Testis (tissue), 3 donors: Measurements from ENCODE around the gene TLE3. TPM values are rescaled to one million over a fixed set of nuclear protein-coding genes. Genes with fewer than 3 reads are reported as not detected.

ENCODE experiments used
- DNase-seq: peaks from one replicate; pipeline ENCODE4 v3.0.0-alpha.2; 2019
- H3K27ac ChIP-seq, 2 donors: fragments of 200-600 bp; sonication (generic); one replicate each; pipeline ENCODE4 v1.5.1; 2019
- H3K27me3 ChIP-seq: fragments of 200-600 bp; sonication (generic); one replicate; pipeline ENCODE4 v1.5.1; 2019
- H3K36me3 ChIP-seq: fragments of 200-600 bp; sonication (generic); one replicate; pipeline ENCODE4 v1.5.1; 2017; ENCODE audit warnings: low read depth; ENCODE audit errors: missing control alignments
- H3K4me1 ChIP-seq: fragments of 200-600 bp; sonication (generic); one replicate; pipeline ENCODE4 v1.5.1; 2019
- H3K4me3 ChIP-seq, 2 donors: fragments of 200-600 bp; sonication (generic); one replicate each; pipeline ENCODE4 v1.5.1; 2017 to 2019
- H3K9me3 ChIP-seq: fragments of 200-600 bp; sonication (generic); one replicate; pipeline ENCODE4 v1.5.1; 2017
- CTCF ChIP-seq, 3 experiments: fragments of 450-650 bp in 2 of 3; fragments of 200-600 bp in 1 of 3; sonication (generic) in 1 of 3; IDR thresholded peaks; one replicate each; pipeline ENCODE4 v1.5.1; 2016 to 2019; ENCODE audit warnings: antibody characterized with exemption in 3 of 3, mild to moderate bottlenecking in 2 of 3, moderate library complexity in 1 of 3
- POLR2A ChIP-seq: fragments of 450-650 bp; IDR thresholded peaks from one replicate; pipeline ENCODE4 v1.6.1; 2017; ENCODE audit warnings: antibody characterized with exemption, mild to moderate bottlenecking, moderate library complexity
- WGBS, 2 donors: methylation state at CpG; one replicate each; pipeline ENCODE4 v1.1.5; 2018; 5-methylcytosine and 5-hydroxymethylcytosine counted together
- intact Hi-C: fragments of 100-400 bp; cut with DNase I; formaldehyde crosslinking; loops from one replicate; pipeline ENCODE4 v1.15.1; 2023; ENCODE audit warnings: low total_unique reads
- polyA plus RNA-seq: library from polyadenylated mRNA; stranded (reverse); fragments of 350-450 nt; fragmentation: Illumina TruSeq; extraction: RNeasy Lipid Tissue Mini Kit (QIAGEN cat#74804); gene quantifications from one replicate; pipeline ENCODE4 v1.2.3, GENCODE V29; 2014; ENCODE audit warnings: low read depth, low replicate concordance; ENCODE audit not compliant: insufficient read depth
- total RNA-seq, 2 donors: library from RNA; depleted of rRNA; stranded (reverse); fragments of >200 nt; gene quantifications; one replicate each; pipeline ENCODE4 v1.2.3, GENCODE V29; 2016

Gene TLE3
- total and polyA plus RNA-seq, 3 donors from 2014 or later, result 60.5 to 139 (median 99.5) TPM

GRCh38 chr15:70017801-70018200 lies 79.9 kb downstream of the TLE3 start:
- no peak overlapping the region for H3K27ac ChIP-seq
- DNase-seq, result no peak
- peaks cover 2% of the 10 kb centered on the region for H3K4me1 ChIP-seq
- no peak for TF ChIP-seq CTCF (IDR thresholded peaks at IDR 0.05)
- no peak for TF ChIP-seq POLR2A
- H3K9me3 ChIP-seq, result no peaks in the 10 kb centered on the region
- intact Hi-C loops, result no loop called here
- no peak overlapping the region for H3K4me3 ChIP-seq
- WGBS, 2 donors, result 86 to 88% methylated on average over 2 of the region's 2 CpGs
- H3K36me3 ChIP-seq, result no peaks in the 10 kb centered on the region
- no peaks in the 10 kb centered on the region for H3K27me3 ChIP-seq

DNA sequence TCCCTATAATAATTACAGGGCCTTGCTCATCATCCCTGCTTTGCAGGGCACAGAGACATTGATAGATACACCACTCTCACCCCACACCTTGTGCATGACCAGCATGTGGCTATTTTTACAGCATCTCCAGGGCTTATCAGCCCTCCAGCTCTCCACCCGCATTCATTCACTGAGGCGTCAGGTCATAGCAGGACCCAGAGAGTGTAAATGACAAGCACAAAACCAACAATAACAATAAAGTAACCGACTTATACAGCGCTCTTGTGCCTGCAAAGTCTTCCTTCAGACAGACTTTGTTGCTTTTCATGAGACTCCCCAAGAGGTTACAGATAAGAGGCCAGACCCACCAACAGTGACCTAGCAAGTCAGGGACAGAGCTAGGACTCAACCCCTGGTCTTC lies 80.7 kb downstream of the TLE3 start:
- 89 to 92% methylated on average over 4 of the region's 4 CpGs for WGBS, 2 donors
- no peak overlapping the region for H3K4me3 ChIP-seq
- TF ChIP-seq POLR2A, result no peak
- no peak for TF ChIP-seq CTCF (IDR thresholded peaks at IDR 0.05)
- no peaks in the 10 kb centered on the region for H3K36me3 ChIP-seq
- intact Hi-C loops, result no loop called here
- H3K9me3 ChIP-seq, result no peaks in the 10 kb centered on the region
- no peak for DNase-seq
- H3K27ac ChIP-seq, result no peak overlapping the region
- H3K4me1 ChIP-seq, result no peaks in the 10 kb centered on the region
- no peaks in the 10 kb centered on the region for H3K27me3 ChIP-seq

GRCh38 chr15:70016511-70016994 lies 81.2 kb downstream of the TLE3 start:
- no peak overlapping the region for H3K27ac ChIP-seq
- intact Hi-C loops, result no loop called here
- no peak for DNase-seq

GRCh38 chr15:70014860-70015490 lies 82.7 kb downstream of the TLE3 start:
- no peaks in the 10 kb centered on the region for H3K27me3 ChIP-seq
- no peak overlapping the region for H3K27ac ChIP-seq
- DNase-seq, result no peak
- H3K36me3 ChIP-seq, result no peaks in the 10 kb centered on the region
- TF ChIP-seq CTCF (IDR thresholded peaks at IDR 0.05) (no peak), POLR2A (no peak)
- WGBS, 2 donors, result 77 to 80% methylated on average over 7 to 9 of the region's 9 CpGs
- no peaks in the 10 kb centered on the region for H3K9me3 ChIP-seq
- intact Hi-C loops, result no loop called here
- H3K4me1 ChIP-seq, result no peaks in the 10 kb centered on the region
- no peak overlapping the region for H3K4me3 ChIP-seq

More at GRCh38 chr15:70016511-70016994, 81.2 kb downstream of the TLE3 start:
- Histone ChIP-seq H3K27me3 (no peaks in the 10 kb centered on the region), H3K36me3 (no peaks in the 10 kb centered on the region), H3K4me1 (no peaks in the 10 kb centered on the region), H3K9me3 (no peaks in the 10 kb centered on the region), H3K4me3 (no peak overlapping the region)
- no peak for TF ChIP-seq CTCF (IDR thresholded peaks at IDR 0.05)
- no peak for TF ChIP-seq POLR2A
- 81 to 86% methylated on average over 6 of the region's 6 CpGs for WGBS, 2 donors

DNA sequence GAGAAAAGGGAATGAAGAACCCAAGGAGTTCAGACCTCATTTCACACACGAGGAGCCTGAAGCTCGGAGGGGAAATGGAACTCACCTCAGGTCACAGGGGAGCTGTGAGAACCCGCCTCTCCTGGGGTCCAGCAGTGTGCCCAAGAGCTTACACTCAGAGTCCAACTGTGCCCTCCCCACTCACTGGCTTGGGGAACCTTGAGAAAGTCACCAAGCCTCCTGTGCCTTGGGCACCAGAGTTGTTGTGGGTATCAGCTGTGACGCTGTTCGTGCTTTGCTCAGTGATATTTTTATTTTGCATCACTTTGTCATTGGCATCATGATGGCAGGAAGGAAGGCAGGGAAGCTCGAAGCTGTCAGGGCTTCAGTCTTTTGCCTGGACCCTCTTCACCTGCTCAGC lies 83.4 kb downstream of the TLE3 start:
- Histone ChIP-seq H3K27me3 (no peaks in the 10 kb centered on the region), H3K4me3 (no peak overlapping the region), H3K9me3 (no peaks in the 10 kb centered on the region), H3K4me1 (no peaks in the 10 kb centered on the region), H3K27ac (no peak overlapping the region), H3K36me3 (no peaks in the 10 kb centered on the region)
- intact Hi-C loops, result no loop called here
- TF ChIP-seq POLR2A, result no peak
- no peak for TF ChIP-seq CTCF (IDR thresholded peaks at IDR 0.05)
- WGBS, 2 donors, result 86 to 93% methylated on average over 6 of the region's 6 CpGs
- DNase-seq, result no peak
